ENCODE data around the gene SKI.

The SKI gene

DNA sequence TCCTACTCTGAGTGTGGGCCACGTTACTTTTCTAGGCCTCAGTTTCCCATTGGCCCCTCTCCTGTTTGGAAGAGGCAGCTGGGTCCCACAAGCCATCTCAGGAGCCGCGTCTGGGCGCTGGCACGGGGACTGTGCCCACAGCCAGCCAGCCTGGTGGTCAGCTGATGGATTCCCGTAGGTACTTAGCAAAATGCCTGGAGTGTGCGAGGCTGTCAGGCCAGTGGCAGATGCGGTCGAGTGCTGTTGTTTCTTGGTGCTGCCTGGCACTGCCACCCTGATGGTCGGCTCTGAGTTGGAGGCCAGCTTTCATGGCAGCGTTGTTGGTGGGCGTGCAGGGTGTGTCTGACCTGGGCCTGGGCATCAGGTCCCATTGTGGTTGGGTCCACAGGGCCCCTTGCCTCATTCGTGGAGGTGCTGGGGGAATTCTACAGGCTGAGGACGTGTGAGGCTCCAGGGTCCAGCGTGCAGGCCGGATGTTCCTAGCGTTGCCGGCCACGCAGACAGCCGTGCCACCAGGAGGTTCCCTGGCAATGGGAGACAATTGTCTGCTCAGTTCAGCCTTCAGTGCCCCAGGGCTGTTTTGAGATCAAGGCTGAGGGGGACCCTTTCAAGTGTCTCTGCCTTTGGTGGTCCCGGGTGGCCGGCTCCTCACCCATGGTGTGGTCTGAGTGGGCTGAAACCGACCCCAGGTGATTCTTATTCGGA is 20.9 kb downstream of the SKI start:
- Histone ChIP-seq H3K4me1 (ENCODE audit: control insufficient read depth, low read length) (no peaks in the 10 kb centered on the region), H3K9me3 (ENCODE audit: control insufficient read depth, insufficient read depth, low read length) (peaks cover 20% of the 10 kb centered on the region; the same call in 1 of the 2 replicates), H3K79me2 (ENCODE audit: control insufficient read depth, low read length) (no peaks in the 10 kb centered on the region), H3K27ac (ENCODE audit: low read depth, low read length) (no peak overlapping the region), H3K4me2 (ENCODE audit: low read length) (no peak overlapping the region), H3K4me3 (ENCODE audit: low read length) (no peak overlapping the region), H4K20me1 (ENCODE audit: control insufficient read depth, insufficient read depth, low read depth, low read length) (no peaks in the 10 kb centered on the region), H3K9me2 (replicated peaks; ENCODE audit: control insufficient read depth, low read length) (no peaks in the 10 kb centered on the region), H3K36me3 (ENCODE audit: control insufficient read depth, low read length) (no peaks in the 10 kb centered on the region), H3K27me3 (ENCODE audit: control insufficient read depth, low read length) (no peaks in the 10 kb centered on the region), H3F3A (ENCODE audit: control insufficient read depth, insufficient read depth) (no peaks in the 10 kb centered on the region)
- no peak for TF ChIP-seq EZH2phosphoT487 (IDR thresholded peaks at IDR 0.05; ENCODE audit: borderline replicate concordance, low read length)
- TF ChIP-seq, protein P1, sequence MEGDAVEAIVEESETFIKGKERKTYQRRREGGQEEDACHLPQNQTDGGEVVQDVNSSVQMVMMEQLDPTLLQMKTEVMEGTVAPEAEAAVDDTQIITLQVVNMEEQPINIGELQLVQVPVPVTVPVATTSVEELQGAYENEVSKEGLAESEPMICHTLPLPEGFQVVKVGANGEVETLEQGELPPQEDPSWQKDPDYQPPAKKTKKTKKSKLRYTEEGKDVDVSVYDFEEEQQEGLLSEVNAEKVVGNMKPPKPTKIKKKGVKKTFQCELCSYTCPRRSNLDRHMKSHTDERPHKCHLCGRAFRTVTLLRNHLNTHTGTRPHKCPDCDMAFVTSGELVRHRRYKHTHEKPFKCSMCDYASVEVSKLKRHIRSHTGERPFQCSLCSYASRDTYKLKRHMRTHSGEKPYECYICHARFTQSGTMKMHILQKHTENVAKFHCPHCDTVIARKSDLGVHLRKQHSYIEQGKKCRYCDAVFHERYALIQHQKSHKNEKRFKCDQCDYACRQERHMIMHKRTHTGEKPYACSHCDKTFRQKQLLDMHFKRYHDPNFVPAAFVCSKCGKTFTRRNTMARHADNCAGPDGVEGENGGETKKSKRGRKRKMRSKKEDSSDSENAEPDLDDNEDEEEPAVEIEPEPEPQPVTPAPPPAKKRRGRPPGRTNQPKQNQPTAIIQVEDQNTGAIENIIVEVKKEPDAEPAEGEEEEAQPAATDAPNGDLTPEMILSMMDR (IDR thresholded peaks at IDR 0.05; ENCODE audit: low read depth, low read length, poor library complexity, severe bottlenecking): no peak

DNA sequence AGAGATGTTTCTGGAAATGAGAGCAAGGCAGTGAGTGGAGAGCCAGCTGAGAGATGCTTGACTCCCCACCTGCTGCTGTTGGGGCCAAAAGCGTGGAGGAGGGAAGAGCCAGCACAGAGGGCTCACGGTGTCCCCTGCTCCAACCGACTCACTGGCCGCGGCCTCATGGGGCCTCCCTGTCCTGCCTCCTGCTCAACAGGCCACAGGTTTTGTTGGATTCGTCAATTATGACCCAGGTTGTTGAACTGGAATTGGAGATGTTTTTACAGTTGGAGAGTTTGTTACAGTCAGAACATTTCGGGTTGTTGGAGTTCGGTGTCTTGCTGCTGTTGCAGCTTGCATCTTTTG is 21.4 kb downstream of the SKI start:
- H3K79me2 ChIP-seq (ENCODE audit: control insufficient read depth, low read length): no peaks in the 10 kb centered on the region
- H3K4me3 ChIP-seq (ENCODE audit: low read length): no peak overlapping the region
- peaks cover under 1% of the 10 kb centered on the region for H3K4me1 ChIP-seq (ENCODE audit: control insufficient read depth, low read length)
- TF ChIP-seq, protein P1 (IDR thresholded peaks at IDR 0.05; ENCODE audit: low read depth, low read length, poor library complexity, severe bottlenecking): no peak
- no peak for TF ChIP-seq EZH2phosphoT487 (IDR thresholded peaks at IDR 0.05; ENCODE audit: borderline replicate concordance, low read length)
- no peaks in the 10 kb centered on the region for H3K36me3 ChIP-seq (ENCODE audit: control insufficient read depth, low read length)
- no peak overlapping the region for H3K4me2 ChIP-seq (ENCODE audit: low read length)
- H3K27ac ChIP-seq (ENCODE audit: low read depth, low read length): no peak overlapping the region
- H3F3A ChIP-seq (ENCODE audit: control insufficient read depth, insufficient read depth): peaks cover 1% of the 10 kb centered on the region; the same call in 1 of the 2 replicates
- no peaks in the 10 kb centered on the region for H4K20me1 ChIP-seq (ENCODE audit: control insufficient read depth, insufficient read depth, low read depth, low read length)
- H3K27me3 ChIP-seq (ENCODE audit: control insufficient read depth, low read length): no peaks in the 10 kb centered on the region
- H3K9me2 ChIP-seq (replicated peaks; ENCODE audit: control insufficient read depth, low read length): no peaks in the 10 kb centered on the region
- peaks cover 25% of the 10 kb centered on the region for H3K9me3 ChIP-seq (ENCODE audit: control insufficient read depth, insufficient read depth, low read length)

DNA sequence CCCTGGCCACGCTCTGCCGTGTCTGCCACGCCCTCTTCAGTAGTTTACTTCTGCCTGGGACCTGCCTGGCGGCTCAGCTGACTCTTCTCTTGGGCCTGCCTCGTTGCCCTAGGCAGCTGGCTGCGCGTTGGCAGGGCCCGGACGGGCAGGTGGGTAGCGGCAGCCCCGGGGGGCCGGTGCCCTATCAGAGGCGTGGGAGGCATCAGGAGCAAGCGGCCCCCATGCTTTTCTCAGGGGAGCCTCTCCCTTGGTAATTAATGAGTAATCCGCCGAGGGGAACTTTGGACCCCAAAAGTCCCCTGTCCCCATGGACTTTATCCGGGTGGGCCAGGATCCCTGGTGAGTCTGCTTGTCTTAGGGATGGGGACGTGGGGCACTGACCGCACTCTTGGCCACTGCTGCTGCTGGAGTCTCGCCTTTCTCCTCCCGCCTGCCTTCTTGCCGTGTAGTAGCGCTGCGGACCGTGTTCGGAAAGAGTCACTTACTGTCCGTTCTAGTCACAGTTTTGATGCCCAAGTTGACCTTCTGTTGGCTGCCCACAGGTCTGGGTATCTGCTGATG is 22.7 kb downstream of the SKI start:
- Histone ChIP-seq H3K9me3 (ENCODE audit: control insufficient read depth, insufficient read depth, low read length) (peaks cover 38% of the 10 kb centered on the region), H3K79me2 (ENCODE audit: control insufficient read depth, low read length) (no peaks in the 10 kb centered on the region), H3K27ac (ENCODE audit: low read depth, low read length) (no peak overlapping the region), H3K9me2 (replicated peaks; ENCODE audit: control insufficient read depth, low read length) (no peaks in the 10 kb centered on the region), H3K36me3 (ENCODE audit: control insufficient read depth, low read length) (peaks cover 4% of the 10 kb centered on the region; the same call in 1 of the 2 replicates), H4K20me1 (ENCODE audit: control insufficient read depth, insufficient read depth, low read depth, low read length) (no peaks in the 10 kb centered on the region), H3K27me3 (ENCODE audit: control insufficient read depth, low read length) (no peaks in the 10 kb centered on the region), H3K4me3 (ENCODE audit: low read length) (no peak overlapping the region), H3F3A (ENCODE audit: control insufficient read depth, insufficient read depth) (peaks cover 14% of the 10 kb centered on the region), H3K4me1 (ENCODE audit: control insufficient read depth, low read length) (peaks cover 14% of the 10 kb centered on the region), H3K4me2 (ENCODE audit: low read length) (no peak overlapping the region)
- no peak for TF ChIP-seq EZH2phosphoT487 (IDR thresholded peaks at IDR 0.05; ENCODE audit: borderline replicate concordance, low read length)
- TF ChIP-seq, protein P1 (IDR thresholded peaks at IDR 0.05; ENCODE audit: low read depth, low read length, poor library complexity, severe bottlenecking): no peak
